Activated B cell treated with CpG ODN at 0.5 μM for 24 hours (primary cell): ENCODE data around the gene STX8. TPM values are rescaled to one million over a fixed set of nuclear protein-coding genes. Genes with fewer than 3 reads are reported as not detected.
"Not testable (repeated sequence)": the region's sequence is repeated elsewhere in the genome, so short reads cannot be mapped to it uniquely, and the experiment has no call there.

ENCODE experiments used
- ATAC-seq: fragments of 200-7000 bp; cut with Tn5 transposase; one replicate; pipeline ENCODE4 v1.10.0; 2021; ENCODE audit warnings: low read depth, mild to moderate bottlenecking, moderate library complexity
- CTCF ChIA-PET: fragments of 350-600 bp; sonication (Branson Sonifier 250); formaldehyde crosslinking; loops from one replicate; lab custom pipeline; 2021; ENCODE audit warnings: antibody characterized with exemption; lab: Charles Lee
- POLR2A ChIA-PET: fragments of 350-600 bp; sonication (Branson Sonifier 250); formaldehyde crosslinking; loops from one replicate; lab custom pipeline; 2021; ENCODE audit warnings: antibody characterized with exemption; lab: Charles Lee
- DNase-seq: peaks from one replicate; pipeline ENCODE4 v3.0.0; 2022
- H3K27ac Mint-ChIP-seq: one replicate; pipeline ENCODE4 v1.8.0; 2020; ENCODE audit warnings: mixed read lengths
- H3K27me3 Mint-ChIP-seq: one replicate; pipeline ENCODE4 v1.8.0; 2021; ENCODE audit warnings: mixed read lengths
- H3K36me3 Mint-ChIP-seq: one replicate; pipeline ENCODE4 v1.8.0; 2021; ENCODE audit warnings: low read depth, mixed read lengths
- H3K4me1 Mint-ChIP-seq: one replicate; pipeline ENCODE4 v1.8.0; 2021; ENCODE audit warnings: mixed read lengths
- H3K4me3 Mint-ChIP-seq: one replicate; pipeline ENCODE4 v1.8.0; 2020; ENCODE audit warnings: mild to moderate bottlenecking, mixed read lengths
- H3K9me3 Mint-ChIP-seq: one replicate; pipeline ENCODE4 v1.8.0; 2020; ENCODE audit warnings: mixed read lengths
- CTCF ChIP-seq: fragments of 200-600 bp; IDR thresholded peaks from one replicate; pipeline ENCODE4 v1.8.0; 2022; ENCODE audit warnings: antibody characterized with exemption, mild to moderate bottlenecking
- intact Hi-C: fragments of 100-400 bp; cut with micrococcal nuclease; formaldehyde crosslinking; loops from one replicate; pipeline ENCODE4 v1.15.1; 2024
- total RNA-seq: library from RNA; stranded (reverse); gene quantifications from 2 replicates; pipeline ENCODE4 v1.2.3, GENCODE V29; 2022

The STX8 gene
- total RNA-seq, 1 donor from 2014 or later = 66.9 TPM

GRCh38 chr17:9557161-9557755 is 18.4 kb downstream of the STX8 start:
- ATAC-seq (no peak), DNase-seq (no peak)
- Mint-ChIP-seq H3K36me3 (peaks cover 28% of the 10 kb centered on the region), H3K9me3 (no peaks in the 10 kb centered on the region), H3K27me3 (no peaks in the 10 kb centered on the region), H3K4me1 (no peaks in the 10 kb centered on the region), H3K27ac (no peak overlapping the region), H3K4me3 (no peak overlapping the region)
- intact Hi-C loops = no loop called here
- TF ChIP-seq CTCF = no peak
- ChIA-PET CTCF (no interaction called here), POLR2A (no interaction called here)

GRCh38 chr17:9554715-9555114 is 20.9 kb downstream of the STX8 start:
- H3K27me3 Mint-ChIP-seq, H3K9me3 Mint-ChIP-seq, intact Hi-C loops, H3K4me3 Mint-ChIP-seq, H3K4me1 Mint-ChIP-seq, H3K27ac Mint-ChIP-seq, DNase-seq: not testable (repeated sequence)
- CTCF ChIA-PET = interaction anchor here (1.1 kb wide), 2 partner anchors 23 to 1145 kb away, joined by 3 to 4 read pairs; no protein-coding TSS in a partner anchor
- ATAC-seq = peak; percentile 40
- POLR2A ChIA-PET = interaction anchor here (0.7 to 1.0 kb wide), 2 partner anchors 11 to 590 kb away, joined by 3 to 14 read pairs; no protein-coding TSS in a partner anchor
- H3K36me3 Mint-ChIP-seq = peaks cover 32% of the 10 kb centered on the region

GRCh38 chr17:9553596-9553995 is 22.0 kb downstream of the STX8 start:
- DNase-seq = no peak
- ChIA-PET POLR2A (no interaction called here), CTCF (no interaction called here)
- Mint-ChIP-seq H3K9me3 (no peaks in the 10 kb centered on the region), H3K4me3 (no peak overlapping the region), H3K4me1 (no peaks in the 10 kb centered on the region), H3K36me3 (peaks cover 36% of the 10 kb centered on the region), H3K27ac (no peak overlapping the region), H3K27me3 (no peaks in the 10 kb centered on the region)
- TF ChIP-seq CTCF = no peak
- intact Hi-C loops = no loop called here
- ATAC-seq = no peak

- H3K4me1 Mint-ChIP-seq = no peaks in the 10 kb centered on the region
- peaks cover 36% of the 10 kb centered on the region for H3K36me3 Mint-ChIP-seq
- POLR2A ChIA-PET = no interaction called here
- intact Hi-C loops = no loop called here
- no peak for TF ChIP-seq CTCF
- no peaks in the 10 kb centered on the region for H3K27me3 Mint-ChIP-seq
- no peaks in the 10 kb centered on the region for H3K9me3 Mint-ChIP-seq
- no peak for ATAC-seq
- no peak for DNase-seq
- no peak overlapping the region for H3K27ac Mint-ChIP-seq
- CTCF ChIA-PET = no interaction called here
- no peak overlapping the region for H3K4me3 Mint-ChIP-seq
These were observed 22.4 kb downstream of the STX8 start for GRCh38 chr17:9553181-9553580.

GRCh38 chr17:9549215-9549614 is 26.4 kb downstream of the STX8 start:
- Mint-ChIP-seq H3K27me3 (no peaks in the 10 kb centered on the region), H3K27ac (no peak overlapping the region), H3K4me3 (no peak overlapping the region), H3K4me1 (no peaks in the 10 kb centered on the region), H3K9me3 (no peaks in the 10 kb centered on the region), H3K36me3 (peaks cover 21% of the 10 kb centered on the region)
- intact Hi-C loops = no loop called here
- no peak for DNase-seq
- ChIA-PET POLR2A (no interaction called here), CTCF (no interaction called here)
- no peak for TF ChIP-seq CTCF
- ATAC-seq = no peak

GRCh38 chr17:9544221-9544620 is 31.4 kb downstream of the STX8 start:
- no peak for DNase-seq
- no peaks in the 10 kb centered on the region for H3K27me3 Mint-ChIP-seq
- POLR2A ChIA-PET = no interaction called here
- no peaks in the 10 kb centered on the region for H3K4me1 Mint-ChIP-seq
- ATAC-seq = no peak
- TF ChIP-seq CTCF = no peak
- no peak overlapping the region for H3K4me3 Mint-ChIP-seq
- peaks cover 23% of the 10 kb centered on the region for H3K36me3 Mint-ChIP-seq
- CTCF ChIA-PET = no interaction called here
- no peaks in the 10 kb centered on the region for H3K9me3 Mint-ChIP-seq
- intact Hi-C loops = no loop called here
- no peak overlapping the region for H3K27ac Mint-ChIP-seq
